Stomach (tissue), 9 donors: ENCODE measurements around the gene TCF7. TPM values are rescaled to one million over a fixed set of nuclear protein-coding genes. Genes with fewer than 3 reads are reported as not detected.

Experiments
- DNase-seq, 2 donors: peaks; one replicate each; pipeline versions ENCODE4 v3.0.0 to v3.0.0-alpha.2; 2013 to 2019
- H3K27ac ChIP-seq, 5 donors: fragments of 200-600 bp in 4 of 5; sonication (generic) in 4 of 5; one replicate each; pipeline ENCODE4 v1.5.1; 2013 to 2019; ENCODE audit warnings: mild to moderate bottlenecking in 1 of 5, moderate library complexity in 1 of 5
- H3K27me3 ChIP-seq, 3 donors: fragments of 200-600 bp; sonication (generic); one replicate each; pipeline ENCODE4 v1.5.1; 2017 to 2019; ENCODE audit warnings: mixed run types in 1 of 3
- H3K36me3 ChIP-seq, 4 donors: fragments of 200-600 bp; sonication (generic); 1 replicate in 3 of 4; 2 replicates in 1 of 4; pipeline ENCODE4 v1.5.1; 2016 to 2019
- H3K4me1 ChIP-seq, 4 donors: fragments of 200-600 bp; sonication (generic); one replicate each; pipeline ENCODE4 v1.5.1; 2016 to 2019
- H3K4me3 ChIP-seq, 4 donors: fragments of 200-600 bp; sonication (generic) in 3 of 4; one replicate each; pipeline ENCODE4 v1.5.1; 2016 to 2019; ENCODE audit warnings: mild to moderate bottlenecking in 1 of 4
- H3K9me3 ChIP-seq, 4 donors: fragments of 200-600 bp; sonication (generic); one replicate each; pipeline ENCODE4 v1.5.1; 2016 to 2019
- CTCF ChIP-seq, 7 experiments: fragments of 450-650 bp in 4 of 7; fragments of 200-600 bp in 3 of 7; sonication (generic) in 3 of 7; IDR thresholded peaks; one replicate each; pipeline ENCODE4 v1.5.1; 2016 to 2019; ENCODE audit warnings: antibody characterized with exemption in 7 of 7, control low read depth in 2 of 7, mild to moderate bottlenecking in 1 of 7
- EP300 ChIP-seq: sonication (generic); formaldehyde crosslinking; IDR thresholded peaks from one replicate; pipeline ENCODE4 v1.6.1; 2017; ENCODE audit warnings: antibody characterized with exemption
- POLR2A ChIP-seq, 4 donors: fragments of 450-650 bp; IDR thresholded peaks; one replicate each; pipeline ENCODE4 v1.6.1; 2016; ENCODE audit warnings: antibody characterized with exemption in 4 of 4, control low read depth in 2 of 4, mild to moderate bottlenecking in 1 of 4, moderate library complexity in 1 of 4
- POLR2AphosphoS5 ChIP-seq, 3 donors: sonication (generic); formaldehyde crosslinking; IDR thresholded peaks; one replicate each; pipeline ENCODE4 v1.6.1; 2016; ENCODE audit warnings: antibody characterized with exemption in 3 of 3
- WGBS, 5 donors: extraction: QIAGEN DNeasy Blood & Tissue Kit in 3 of 5; methylation state at CpG; one replicate each; pipeline versions ENCODE4 v1.1.5 to v1.1.7; 2013 to 2018; 5-methylcytosine and 5-hydroxymethylcytosine counted together
- intact Hi-C: fragments of 100-400 bp; cut with DNase I; formaldehyde crosslinking; loops from one replicate; pipeline ENCODE4 v1.15.1; 2023; ENCODE audit warnings: low total_unique reads
- polyA plus RNA-seq, 3 donors: library from polyadenylated mRNA; stranded (reverse); fragments of 200-250 nt; gene quantifications; one replicate each; pipeline ENCODE4 v1.2.3, GENCODE V29; 2013
- total RNA-seq, 5 donors: library from RNA; depleted of rRNA; stranded (reverse); fragments of >200 nt; gene quantifications; one replicate each; pipeline versions ENCODE4 v1.1.0 to v1.2.3, GENCODE V29; 2014 to 2016
- donor health status: healthy with polysubstance abuse.
- donor health status: Bipolar disorder and iron deficiency.
- donor health status: healthy.

TCF7 gene
- total and polyA plus RNA-seq, 8 donors = 3.7 to 13.3 (median 5.4) TPM; not detected in 1

DNA sequence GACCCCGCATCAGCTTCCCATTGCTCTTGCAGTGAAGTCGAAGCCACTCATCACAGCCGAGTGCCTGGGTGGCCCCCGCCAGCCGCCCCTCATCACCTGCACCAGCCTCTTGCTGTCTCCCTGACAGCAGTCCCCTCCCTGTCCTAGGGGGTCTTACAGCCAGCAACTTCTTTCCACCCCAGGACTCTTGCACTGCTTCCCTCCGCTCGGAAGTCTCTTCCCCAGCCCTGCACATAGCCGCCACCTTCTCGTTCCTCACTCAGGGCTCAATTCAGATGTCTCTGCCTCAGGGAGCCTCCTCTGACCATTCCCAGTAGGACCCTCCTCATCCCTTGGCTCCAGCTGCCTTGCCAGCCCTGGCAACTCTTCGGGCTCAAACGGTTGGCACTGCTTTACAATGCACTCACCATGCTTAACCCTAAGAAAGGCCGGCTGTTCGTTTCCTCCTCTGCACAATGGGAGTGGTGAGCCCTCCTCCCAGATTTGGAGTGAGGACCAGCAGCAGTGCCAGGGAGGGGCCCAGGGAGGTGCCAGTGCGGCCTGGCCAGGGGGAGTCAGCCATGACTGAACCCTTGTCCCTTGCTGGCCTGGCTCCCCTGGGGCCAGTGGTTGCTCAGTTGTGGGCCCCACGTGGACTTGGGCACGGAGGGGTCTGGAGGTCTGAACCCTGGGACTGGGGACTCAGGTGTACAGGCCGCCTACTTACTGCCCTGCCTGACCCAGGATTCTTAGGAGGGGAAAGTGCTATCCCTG, 6.1 kb downstream of the TCF7 start:
- Histone ChIP-seq H3K4me3 (no peak overlapping the region), H3K9me3 (no peaks in the 10 kb centered on the region), H3K27me3 (peaks cover 0 to 8% (median 0%) of the 10 kb centered on the region in 3 donors), H3K36me3 (peaks cover 0 to 6% (median 2%) of the 10 kb centered on the region in 4 donors), H3K27ac (no peak overlapping the region), H3K4me1 (peaks cover 14 to 36% (median 17%) of the 10 kb centered on the region in 4 donors)
- TF ChIP-seq POLR2A (IDR thresholded peaks at IDR 0.05) = no peak
- TF ChIP-seq CTCF (IDR thresholded peaks at IDR 0.05) = no peak
- TF ChIP-seq EP300 = no peak
- no peak for TF ChIP-seq POLR2AphosphoS5 (IDR thresholded peaks at IDR 0.05)
- intact Hi-C loops = no loop called here
- no peak for DNase-seq
- 82 to 93% (median 88%) methylated on average over 17 of the region's 17 CpGs for WGBS, 5 donors

DNA sequence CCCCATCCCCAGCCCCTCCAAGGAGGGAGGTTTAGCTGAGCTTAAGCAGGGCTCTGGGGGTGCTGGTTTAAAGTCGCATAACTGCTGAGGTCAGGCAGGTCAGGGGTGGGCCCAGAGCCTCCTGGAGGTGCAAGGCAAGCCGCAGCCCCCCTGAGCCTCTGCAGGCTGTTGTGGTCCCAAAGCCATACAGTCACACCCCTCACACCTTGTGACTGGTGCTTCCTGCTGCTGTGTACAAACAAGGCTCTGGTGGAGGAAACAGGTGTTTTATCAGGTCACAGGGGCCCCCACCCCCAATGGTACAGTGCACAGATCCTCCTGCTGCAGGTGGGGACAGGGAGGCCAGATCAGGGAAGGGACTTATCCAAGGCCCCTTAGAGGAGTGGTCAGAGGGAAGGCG, 8.0 kb downstream of the TCF7 start:
- 49 to 100% (median 69%) methylated on average over 1 to 3 of the region's 3 CpGs for WGBS, 5 donors
- H3K4me3 ChIP-seq = no peak overlapping the region
- H3K27me3 ChIP-seq = no peaks in the 10 kb centered on the region
- TF ChIP-seq POLR2A (IDR thresholded peaks at IDR 0.05) (no peak), POLR2AphosphoS5 (IDR thresholded peaks at IDR 0.05) (no peak), CTCF (IDR thresholded peaks at IDR 0.05) (no peak), EP300 (no peak)
- intact Hi-C loops = no loop called here
- H3K36me3 ChIP-seq = peaks cover 0 to 6% (median 2%) of the 10 kb centered on the region in 4 donors
- H3K27ac ChIP-seq = peak overlapping the region in 2 of 5 donors; percentile 5 to 28
- H3K4me1 ChIP-seq = peaks cover 18 to 51% (median 25%) of the 10 kb centered on the region in 4 donors
- peak; percentile 31 to 66 for DNase-seq
- no peaks in the 10 kb centered on the region for H3K9me3 ChIP-seq

DNA sequence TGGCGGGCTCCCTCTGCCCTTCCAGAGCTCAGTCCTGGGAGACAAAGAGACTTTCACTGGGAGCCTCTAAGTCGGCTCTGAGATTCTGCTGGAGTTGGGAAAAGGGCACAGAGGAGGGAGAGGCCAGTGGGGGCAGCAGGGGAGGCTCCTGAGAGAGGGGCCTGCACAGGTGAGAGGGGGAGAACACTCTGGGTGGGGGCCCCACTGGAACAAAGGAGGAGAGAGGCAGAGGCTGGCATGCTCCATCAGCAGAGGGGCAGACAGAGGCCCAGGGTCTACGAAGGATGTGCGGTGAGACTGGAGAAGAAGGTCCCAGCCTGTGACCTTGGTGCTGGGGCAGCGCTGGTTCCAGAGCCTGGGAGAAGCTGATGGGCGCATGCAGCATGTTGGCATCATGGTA, 8.9 kb downstream of the TCF7 start:
- DNase-seq = no peak
- intact Hi-C loops = no loop called here
- Histone ChIP-seq H3K9me3 (no peaks in the 10 kb centered on the region), H3K27ac (no peak overlapping the region), H3K4me1 (peaks cover 26 to 60% (median 33%) of the 10 kb centered on the region in 4 donors), H3K27me3 (no peaks in the 10 kb centered on the region), H3K4me3 (no peak overlapping the region), H3K36me3 (peaks cover 0 to 10% (median 2%) of the 10 kb centered on the region in 4 donors)
- 89 to 95% (median 91%) methylated on average over 6 of the region's 6 CpGs for WGBS, 5 donors
- no peak for TF ChIP-seq POLR2AphosphoS5 (IDR thresholded peaks at IDR 0.05)
- TF ChIP-seq CTCF (IDR thresholded peaks at IDR 0.05) = no peak
- no peak for TF ChIP-seq EP300
- TF ChIP-seq POLR2A (IDR thresholded peaks at IDR 0.05) = no peak

DNA sequence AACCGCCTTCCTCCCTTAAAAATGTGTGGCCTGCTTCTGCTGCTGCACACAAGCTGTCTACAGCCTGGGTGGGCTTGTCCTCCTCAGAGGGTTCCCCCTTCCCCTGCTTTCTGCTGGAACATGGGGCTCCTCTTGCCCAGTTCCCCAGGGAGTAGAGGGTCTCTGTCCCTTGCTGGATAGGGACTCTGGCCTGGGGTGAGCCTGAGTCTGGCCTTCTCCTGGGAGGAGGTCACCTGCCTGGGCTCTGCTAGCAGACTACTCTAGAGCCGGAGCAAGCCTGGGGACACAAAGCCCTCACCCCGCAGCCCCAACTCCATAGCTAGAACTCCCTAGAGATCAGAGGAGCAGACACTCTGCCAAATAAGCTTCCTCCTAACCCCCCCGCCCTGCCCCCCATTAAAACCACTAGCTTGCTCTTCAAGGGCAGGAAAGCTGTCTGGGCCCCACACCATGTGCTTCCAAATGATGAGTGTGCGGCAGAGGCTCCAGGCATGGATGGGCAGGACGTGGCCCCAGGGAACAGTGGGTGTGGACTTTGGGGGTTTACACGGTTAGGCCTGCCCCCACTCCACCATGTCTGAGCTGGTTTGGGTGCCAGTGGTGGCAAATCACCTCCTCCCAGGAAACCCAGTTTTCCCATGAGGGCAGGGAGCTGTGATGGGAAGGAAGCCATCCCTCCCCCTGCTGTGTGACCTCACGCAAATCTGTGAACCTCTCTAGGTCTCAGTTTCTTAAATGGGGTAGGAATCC, 10.0 kb downstream of the TCF7 start:
- Histone ChIP-seq H3K4me1 (peaks cover 29 to 63% (median 37%) of the 10 kb centered on the region in 4 donors), H3K9me3 (no peaks in the 10 kb centered on the region), H3K27me3 (no peaks in the 10 kb centered on the region), H3K27ac (peak overlapping the region in 3 of 5 donors; percentile 18 to 66 (median 65)), H3K4me3 (no peak overlapping the region), H3K36me3 (peaks cover 0 to 16% (median 12%) of the 10 kb centered on the region in 4 donors)
- intact Hi-C loops = no loop called here
- TF ChIP-seq EP300 (no peak), CTCF (IDR thresholded peaks at IDR 0.05) (no peak), POLR2AphosphoS5 (IDR thresholded peaks at IDR 0.05) (no peak), POLR2A (IDR thresholded peaks at IDR 0.05) (no peak)
- no peak for DNase-seq
- 83 to 89% (median 87%) methylated on average over 6 to 8 of the region's 8 CpGs for WGBS, 5 donors
